Mucosa of stomach (tissue), 1 donor: Measurements from ENCODE around the gene SPO11.
"Not testable (repeated sequence)": the region's sequence is repeated elsewhere in the genome, so short reads cannot be mapped to it uniquely, and the experiment has no call there.

Experiments used
- H3K27me3 ChIP-seq: one replicate; pipeline ENCODE4 v1.7.0; 2013; ENCODE audit warnings: mild to moderate bottlenecking, low read length; ENCODE audit not compliant: control insufficient read depth, insufficient read depth
- H3K36me3 ChIP-seq: one replicate; pipeline ENCODE4 v1.7.0; 2013; ENCODE audit warnings: low read length; ENCODE audit not compliant: control insufficient read depth, insufficient read depth
- H3K4me1 ChIP-seq: one replicate; pipeline ENCODE4 v1.7.0; 2013; ENCODE audit warnings: mild to moderate bottlenecking, low read length; ENCODE audit not compliant: control insufficient read depth, insufficient read depth
- H3K4me3 ChIP-seq: one replicate; pipeline ENCODE4 v1.7.0; 2013; ENCODE audit warnings: low read length
- H3K9ac ChIP-seq: one replicate; pipeline ENCODE4 v1.7.0; 2013; ENCODE audit warnings: mild to moderate bottlenecking, low read length, moderate library complexity
- H3K9me3 ChIP-seq: one replicate; pipeline ENCODE4 v1.7.0; 2013; ENCODE audit warnings: mild to moderate bottlenecking, low read length, moderate library complexity; ENCODE audit not compliant: control insufficient read depth
- donor health status: Pancreatic carcinoma.

SPO11 gene

DNA sequence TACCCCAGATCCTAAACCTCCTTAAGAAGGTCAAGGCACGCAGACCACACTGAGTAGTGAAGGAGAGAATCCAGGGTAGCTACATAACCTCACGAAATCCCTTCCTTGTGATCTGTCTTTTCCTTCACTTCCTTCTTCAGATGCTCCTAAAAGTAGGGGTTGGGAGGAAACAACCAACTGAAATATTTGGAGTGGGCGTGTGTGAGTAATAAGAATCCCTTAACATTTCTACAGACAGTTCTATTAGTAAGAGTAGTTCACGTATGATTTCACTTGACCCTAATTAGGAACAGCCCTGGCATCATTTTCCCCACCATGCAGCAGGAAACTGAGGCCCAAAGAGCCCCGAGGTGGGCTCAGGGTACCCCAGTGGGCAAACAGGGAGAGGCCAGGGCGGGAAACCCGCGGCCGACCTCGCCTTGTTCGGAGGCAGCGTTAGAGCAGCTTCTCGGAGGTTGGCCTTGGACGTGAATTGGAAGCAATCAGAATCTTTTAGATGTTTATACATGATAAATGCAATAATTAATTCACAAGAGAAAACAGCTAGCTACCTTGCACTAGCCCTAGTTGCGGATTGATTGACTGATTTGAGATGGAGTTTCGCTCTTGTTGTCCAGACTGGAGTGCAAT lies 20.6 kb downstream of the SPO11 start:
- H3K9ac ChIP-seq, result no peak overlapping the region
- no peaks in the 10 kb centered on the region for H3K27me3 ChIP-seq
- peaks cover 10% of the 10 kb centered on the region for H3K4me1 ChIP-seq
- H3K9me3 ChIP-seq, result no peaks in the 10 kb centered on the region
- H3K36me3 ChIP-seq, result no peaks in the 10 kb centered on the region
- no peak overlapping the region for H3K4me3 ChIP-seq

DNA sequence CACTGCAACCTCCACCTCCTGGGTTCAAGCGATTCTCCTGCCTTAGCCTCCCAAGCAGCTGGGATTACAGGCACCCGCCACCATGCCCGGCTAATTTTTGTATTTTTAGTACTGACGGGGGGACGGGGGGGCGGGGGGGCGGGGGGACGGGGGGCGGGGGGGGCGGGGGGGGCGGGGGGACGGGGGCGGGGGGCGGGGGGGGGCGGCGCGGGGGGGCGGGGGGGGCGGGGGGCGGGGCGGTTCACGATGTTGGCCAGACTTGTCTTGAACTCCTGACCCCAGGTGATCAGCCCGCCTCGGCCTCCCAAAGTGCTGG lies 21.1 kb downstream of the SPO11 start:
- not testable (repeated sequence) for H3K36me3 ChIP-seq, H3K4me3 ChIP-seq, H3K27me3 ChIP-seq, H3K9me3 ChIP-seq, H3K9ac ChIP-seq
- H3K4me1 ChIP-seq, result peaks cover 10% of the 10 kb centered on the region

DNA sequence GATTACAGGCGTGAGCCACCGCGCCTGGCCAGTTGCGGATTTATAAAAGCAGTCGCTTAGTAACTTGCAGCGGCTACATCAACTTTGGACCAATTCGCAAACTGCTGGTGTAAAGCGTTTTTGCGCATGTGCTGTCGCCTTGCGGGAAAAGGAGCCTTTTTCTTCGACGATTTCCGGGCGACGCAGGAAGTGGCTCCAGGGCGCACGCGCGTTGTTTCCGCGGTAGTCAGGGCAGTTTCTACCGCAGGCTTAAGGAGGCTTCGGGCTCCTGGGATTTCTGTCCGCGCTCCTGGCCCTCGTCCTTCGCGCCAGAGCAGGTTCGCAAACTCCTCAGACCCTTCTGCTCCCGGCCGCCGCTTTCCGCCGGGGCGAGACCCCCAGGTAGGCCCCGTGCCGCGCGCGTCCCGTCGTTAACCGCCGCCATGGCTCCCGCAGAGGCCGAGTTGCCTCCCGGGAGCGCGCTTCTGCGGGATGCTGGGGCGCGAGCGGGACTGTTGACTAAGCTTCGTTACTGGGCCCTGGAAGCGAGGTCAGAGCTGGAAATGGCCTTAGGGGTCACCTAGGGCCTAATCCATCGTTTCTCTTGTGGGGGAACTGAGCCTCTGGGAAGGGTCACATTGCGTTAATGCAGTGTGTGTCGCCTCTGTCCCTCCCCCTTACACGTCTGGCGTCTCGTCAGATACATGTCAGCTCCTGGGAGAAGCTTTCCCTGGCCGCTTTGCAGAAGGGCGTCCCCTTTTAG lies 21.6 kb downstream of the SPO11 start, which contains the start of gene RAE1:
RAE1 (plus strand) TSS at position 214 of the 742 bp plus-strand sequence. CDS start 2,784 bp downstream, outside the sequence.
- H3K4me1 ChIP-seq, result peaks cover 10% of the 10 kb centered on the region
- H3K36me3 ChIP-seq, result no peaks in the 10 kb centered on the region

DNA sequence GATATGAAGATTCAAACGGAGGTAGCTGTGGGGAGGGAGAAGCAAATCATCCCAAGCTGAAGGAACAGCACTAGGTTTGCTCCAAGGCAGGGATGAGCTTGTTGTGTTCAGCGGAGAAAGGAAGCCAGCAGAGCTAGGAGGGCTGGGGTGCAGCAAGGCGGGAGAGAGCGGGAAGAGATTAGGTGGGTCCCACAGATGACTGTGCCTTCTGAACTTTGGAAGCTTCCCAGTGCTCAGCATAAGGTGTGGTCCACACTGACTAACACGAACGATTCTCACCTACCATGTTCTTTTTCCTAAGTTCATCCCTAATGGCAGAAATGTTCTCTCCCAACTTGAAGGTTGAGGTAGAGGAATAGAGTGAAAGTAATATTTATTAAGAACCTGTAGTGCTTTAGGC lies 22.7 kb downstream of the SPO11 start:
- H3K27me3 ChIP-seq, result no peaks in the 10 kb centered on the region
- no peaks in the 10 kb centered on the region for H3K36me3 ChIP-seq
- peak overlapping the region; percentile 95 for H3K9ac ChIP-seq
- H3K9me3 ChIP-seq, result no peaks in the 10 kb centered on the region
- H3K4me3 ChIP-seq, result no peak overlapping the region
- peaks cover 10% of the 10 kb centered on the region for H3K4me1 ChIP-seq

More for the DNA sequence above, 21.6 kb downstream of the SPO11 start, which contains the start of gene RAE1:
- Histone ChIP-seq H3K9ac (peak within 1 kb of the TSS; percentile 95), H3K4me3 (peak within 1 kb of the TSS; percentile 87), H3K9me3 (no peaks in the 10 kb centered on the region), H3K27me3 (no peaks in the 10 kb centered on the region)

DNA sequence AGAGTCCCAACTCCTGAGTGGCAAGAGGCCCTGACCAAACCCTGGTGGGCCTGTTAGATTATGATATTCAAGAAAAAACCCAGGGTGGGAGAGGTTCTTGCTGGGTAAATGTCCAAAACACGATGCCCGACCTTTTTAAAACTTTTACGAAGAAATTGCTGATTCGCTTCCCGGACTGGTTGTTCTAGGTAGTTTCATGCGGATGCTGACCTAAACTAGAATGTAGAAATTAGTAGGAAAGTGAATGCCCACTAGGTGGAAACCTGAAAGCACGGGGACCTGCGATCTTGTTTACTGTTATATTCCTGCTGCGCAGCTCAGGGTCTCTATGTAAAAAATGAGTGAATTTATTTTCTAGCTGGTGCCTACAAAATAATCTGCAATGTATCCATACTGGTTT lies 23.7 kb downstream of the SPO11 start:
- no peak overlapping the region for H3K4me3 ChIP-seq
- H3K36me3 ChIP-seq, result no peaks in the 10 kb centered on the region
- no peaks in the 10 kb centered on the region for H3K9me3 ChIP-seq
- no peak overlapping the region for H3K9ac ChIP-seq
- no peaks in the 10 kb centered on the region for H3K27me3 ChIP-seq
- peaks cover 10% of the 10 kb centered on the region for H3K4me1 ChIP-seq

DNA sequence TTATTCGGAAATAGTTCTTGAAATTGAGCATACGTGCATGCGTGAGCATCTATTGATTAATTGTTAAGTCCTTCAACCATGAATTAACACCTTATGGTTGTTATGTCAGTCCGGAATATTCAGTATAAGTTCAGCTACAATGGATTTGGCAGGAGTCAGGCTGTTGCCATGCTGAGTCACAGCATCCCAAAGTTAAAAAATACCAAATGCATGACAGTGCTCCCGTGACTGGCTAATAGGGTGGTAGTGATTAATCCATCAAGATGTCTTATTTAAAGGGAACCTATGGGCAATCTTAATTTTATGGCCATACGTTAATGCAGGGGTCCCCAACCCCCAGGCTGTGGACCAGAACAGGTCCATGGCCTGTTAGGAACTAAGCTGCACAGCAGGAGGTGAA lies 31.9 kb downstream of the SPO11 start:
- Histone ChIP-seq H3K9ac (no peak overlapping the region), H3K27me3 (no peaks in the 10 kb centered on the region), H3K4me1 (no peaks in the 10 kb centered on the region), H3K36me3 (no peaks in the 10 kb centered on the region), H3K4me3 (no peak overlapping the region), H3K9me3 (no peaks in the 10 kb centered on the region)

DNA sequence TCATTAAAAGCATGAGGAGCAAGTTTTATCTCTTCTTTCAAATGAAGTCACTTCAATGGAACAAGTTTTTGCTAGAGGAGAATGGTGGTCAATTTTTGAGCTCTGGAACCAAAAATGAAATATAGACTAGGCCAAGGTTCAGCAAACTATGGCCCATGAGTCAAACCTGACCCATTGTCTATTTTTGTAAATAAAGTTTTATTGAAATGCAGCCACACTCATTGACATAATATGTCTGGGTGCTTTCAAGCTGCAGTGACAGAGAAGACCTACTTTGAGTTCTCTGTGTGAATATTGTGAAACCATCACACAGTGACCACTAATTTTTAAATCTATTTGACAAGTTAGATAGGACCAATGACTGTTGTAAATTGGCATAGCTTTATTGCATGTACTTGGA lies 34.8 kb downstream of the SPO11 start:
- Histone ChIP-seq H3K4me1 (no peaks in the 10 kb centered on the region), H3K36me3 (peaks cover 4% of the 10 kb centered on the region), H3K27me3 (no peaks in the 10 kb centered on the region)

DNA sequence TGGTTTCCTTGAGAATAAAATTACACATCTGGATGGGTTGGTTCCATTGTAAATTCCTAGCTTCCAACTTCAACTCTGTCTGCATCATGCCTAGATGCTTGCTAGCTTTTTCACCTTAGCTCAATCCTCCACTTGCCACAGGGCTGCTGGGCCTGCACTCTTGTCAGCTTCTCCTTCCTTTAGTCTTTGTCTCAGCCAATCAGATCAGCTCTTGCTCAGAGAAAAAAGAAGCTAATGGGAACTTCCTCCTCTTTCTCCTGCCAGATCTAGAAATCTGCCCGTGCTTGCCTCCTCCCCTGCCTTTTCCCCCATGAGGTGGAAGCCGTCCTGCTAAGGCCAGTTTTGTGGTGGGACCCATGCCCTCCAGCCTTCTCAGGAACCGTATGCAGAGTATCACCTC lies 40.0 kb downstream of the SPO11 start:
- H3K9ac ChIP-seq, result no peak overlapping the region
- no peaks in the 10 kb centered on the region for H3K9me3 ChIP-seq
- peaks cover 11% of the 10 kb centered on the region for H3K36me3 ChIP-seq
- H3K4me3 ChIP-seq, result no peak overlapping the region
- no peaks in the 10 kb centered on the region for H3K4me1 ChIP-seq
- H3K27me3 ChIP-seq, result no peaks in the 10 kb centered on the region

More for the DNA sequence above, 34.8 kb downstream of the SPO11 start:
- Histone ChIP-seq H3K4me3 (no peak overlapping the region), H3K9me3 (no peaks in the 10 kb centered on the region), H3K9ac (no peak overlapping the region)

DNA sequence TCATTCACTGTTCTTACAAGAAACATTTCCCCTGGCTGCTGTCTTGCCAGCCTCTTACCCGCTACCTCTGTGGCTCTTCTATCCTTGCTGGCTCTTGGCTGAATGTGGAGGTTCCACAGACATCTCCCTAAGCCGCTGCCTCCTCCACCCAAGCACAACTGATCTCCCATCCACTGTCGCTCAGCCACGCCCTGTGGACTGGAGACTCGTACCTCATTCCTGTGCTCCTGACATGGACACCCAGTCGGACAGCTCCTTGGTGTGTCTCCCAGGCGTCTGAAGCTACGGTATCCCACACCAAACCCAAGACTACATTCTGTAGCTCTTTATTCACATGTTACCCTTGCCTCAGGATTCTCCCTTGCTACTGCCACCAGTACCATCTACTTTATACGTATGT lies 40.7 kb downstream of the SPO11 start:
- Histone ChIP-seq H3K4me1 (no peaks in the 10 kb centered on the region), H3K9me3 (no peaks in the 10 kb centered on the region), H3K27me3 (no peaks in the 10 kb centered on the region), H3K4me3 (no peak overlapping the region), H3K9ac (no peak overlapping the region), H3K36me3 (peaks cover 15% of the 10 kb centered on the region)

DNA sequence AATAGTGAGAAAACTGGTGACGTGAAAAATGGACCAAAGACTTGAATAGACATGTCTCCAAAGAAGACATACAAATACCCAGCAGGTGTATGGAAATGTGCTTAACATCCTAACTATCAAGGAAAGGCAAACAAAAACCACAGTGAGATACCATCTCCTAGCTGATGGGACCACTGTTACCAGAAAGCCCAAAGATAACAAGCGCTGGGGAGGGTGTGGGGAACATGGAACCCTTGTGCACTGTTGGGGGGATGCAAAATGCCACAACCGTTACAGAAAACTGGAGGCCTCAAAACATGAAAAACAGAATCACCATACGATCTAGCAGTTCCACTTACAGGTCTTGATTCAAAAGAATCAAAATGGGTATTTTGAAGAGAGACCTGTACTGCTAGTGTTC lies 41.8 kb downstream of the SPO11 start:
- Histone ChIP-seq H3K4me1 (no peaks in the 10 kb centered on the region), H3K36me3 (peaks cover 15% of the 10 kb centered on the region)

DNA sequence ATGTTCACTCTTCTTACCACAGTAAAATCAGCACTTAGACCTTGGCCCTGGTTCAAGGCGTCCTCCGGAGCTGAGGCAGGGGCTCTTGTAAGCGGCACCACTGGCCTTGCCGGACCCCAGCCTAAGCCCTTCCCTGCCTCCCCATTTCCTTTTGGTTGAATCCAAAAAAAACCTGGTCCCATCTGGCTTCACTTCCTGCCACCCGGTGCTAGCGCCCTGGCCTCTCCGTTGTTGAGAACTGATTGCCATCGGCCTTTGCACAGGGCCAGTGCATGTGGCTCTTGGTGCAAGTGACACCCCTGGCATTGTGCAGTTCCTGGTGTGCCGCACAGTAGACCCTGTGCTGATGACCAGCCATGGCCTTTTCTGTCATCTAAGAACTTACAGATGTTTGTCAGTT lies 42.6 kb downstream of the SPO11 start:
- Histone ChIP-seq H3K36me3 (peaks cover 14% of the 10 kb centered on the region), H3K27me3 (no peaks in the 10 kb centered on the region), H3K4me1 (no peaks in the 10 kb centered on the region), H3K9me3 (no peaks in the 10 kb centered on the region), H3K4me3 (no peak overlapping the region), H3K9ac (no peak overlapping the region)

More for the DNA sequence above, 41.8 kb downstream of the SPO11 start:
- Histone ChIP-seq H3K27me3 (no peaks in the 10 kb centered on the region), H3K9ac (no peak overlapping the region), H3K4me3 (no peak overlapping the region), H3K9me3 (no peaks in the 10 kb centered on the region)

DNA sequence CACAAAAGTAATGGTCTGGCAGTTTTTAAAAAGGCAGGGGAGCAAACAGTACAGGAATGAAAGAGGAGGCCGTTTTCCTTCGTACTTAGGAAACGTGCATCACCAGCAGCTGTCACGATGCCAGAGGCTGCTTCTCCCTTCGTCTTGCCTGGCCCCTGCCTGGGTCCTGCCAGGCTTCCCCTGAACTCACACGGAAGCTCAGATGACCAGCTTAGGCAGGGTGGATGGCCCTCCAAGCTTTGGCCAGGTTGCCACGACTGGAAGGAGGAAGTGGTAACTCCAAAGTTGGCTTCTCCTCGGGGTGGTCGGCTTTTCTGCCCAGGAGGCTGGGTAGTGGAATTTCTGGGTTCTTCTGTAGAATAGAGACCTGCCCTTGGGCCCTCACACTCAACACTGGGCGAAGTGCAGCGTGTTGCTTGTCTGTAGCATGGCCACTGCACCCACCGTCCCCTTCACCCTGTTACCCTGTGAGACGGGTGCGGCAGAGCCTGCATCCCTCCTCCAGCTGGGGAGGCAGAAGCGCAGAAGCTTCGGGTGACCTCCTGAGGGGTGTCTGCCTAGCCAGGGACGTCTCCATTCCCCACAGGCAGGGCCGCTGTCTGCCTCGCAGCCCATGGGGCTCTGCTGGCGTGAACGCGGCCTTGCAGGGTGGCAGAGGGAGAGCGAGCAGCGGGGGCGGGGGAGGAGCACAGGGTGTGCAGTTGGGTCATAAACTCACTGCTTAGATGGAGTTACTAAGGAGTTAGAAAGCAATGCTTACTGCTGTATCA lies 43.2 kb downstream of the SPO11 start:
- Histone ChIP-seq H3K4me1 (no peaks in the 10 kb centered on the region), H3K9ac (no peak overlapping the region), H3K27me3 (no peaks in the 10 kb centered on the region), H3K36me3 (peaks cover 11% of the 10 kb centered on the region), H3K9me3 (no peaks in the 10 kb centered on the region), H3K4me3 (no peak overlapping the region)
